ENCODE results near the gene RABGGTA. TPM values are rescaled to one million over a fixed set of nuclear protein-coding genes. Genes with fewer than 3 reads are reported as not detected.

RABGGTA gene
- total RNA-seq, 2 experiments from 2014 or later: 24.3 to 27.3 TPM

- Histone ChIP-seq H3K4me1 (ENCODE audit: insufficient read depth, low read length, poor library complexity, severe bottlenecking) (no peaks in the 10 kb centered on the region), H3K79me2 (ENCODE audit: insufficient read depth, low read depth, low read length) (no peaks in the 10 kb centered on the region), H2AFZ (ENCODE audit: low read length) (no peak overlapping the region), H3K36me3 (ENCODE audit: insufficient read depth, low read length) (no peaks in the 10 kb centered on the region), H3K9me3 (ENCODE audit: low read length) (no peaks in the 10 kb centered on the region), H4K20me1 (ENCODE audit: insufficient read depth, low read length) (no peaks in the 10 kb centered on the region), H3K4me3 (ENCODE audit: low read depth, low read length, poor library complexity, severe bottlenecking) (no peak overlapping the region), H3K27ac (ENCODE audit: low read depth, low read length, poor library complexity, severe bottlenecking) (no peak overlapping the region), H3K9me2 (ENCODE audit: insufficient read depth, low read length) (no peaks in the 10 kb centered on the region), H3K4me2 (ENCODE audit: low read length) (no peak overlapping the region)
- BruUV-seq (replicated peaks): no TSS peak
- ChIA-PET CTCF (ENCODE audit: unreplicated experiment) (no interaction called here), POLR2A (no interaction called here)
- no peak for DNase-seq (ENCODE audit: low spot score)
- no peak for TF ChIP-seq CTCF (conservative IDR thresholded peaks at IDR 0.05; ENCODE audit: low read length)
- no peak for TF ChIP-seq EZH2phosphoT487 (IDR thresholded peaks at IDR 0.05; ENCODE audit: borderline replicate concordance, low read depth, low read length)
- intact Hi-C loops (cut with micrococcal nuclease; ENCODE audit: unreplicated experiment): no loop called here
These were observed 13.3 kb downstream of the RABGGTA start for GRCh38 chr14:24258119-24258518.

GRCh38 chr14:24256960-24257359 lies 14.4 kb downstream of the RABGGTA start:
- no peak overlapping the region for H3K27ac ChIP-seq (ENCODE audit: low read depth, low read length, poor library complexity, severe bottlenecking)
- no peak for DNase-seq (ENCODE audit: low spot score)
- no peaks in the 10 kb centered on the region for H3K9me2 ChIP-seq (ENCODE audit: insufficient read depth, low read length)
- H2AFZ ChIP-seq (ENCODE audit: low read length): no peak overlapping the region
- H3K4me1 ChIP-seq (ENCODE audit: insufficient read depth, low read length, poor library complexity, severe bottlenecking): no peaks in the 10 kb centered on the region
- TF ChIP-seq CTCF (conservative IDR thresholded peaks at IDR 0.05; ENCODE audit: low read length): no peak
- TF ChIP-seq EZH2phosphoT487 (IDR thresholded peaks at IDR 0.05; ENCODE audit: borderline replicate concordance, low read depth, low read length): no peak
- H3K9me3 ChIP-seq (ENCODE audit: low read length): no peaks in the 10 kb centered on the region
- CTCF ChIA-PET (ENCODE audit: unreplicated experiment): no interaction called here
- no peaks in the 10 kb centered on the region for H3K79me2 ChIP-seq (ENCODE audit: insufficient read depth, low read depth, low read length)
- H3K36me3 ChIP-seq (ENCODE audit: insufficient read depth, low read length): no peaks in the 10 kb centered on the region
- POLR2A ChIA-PET: interaction anchor here (1.1 kb wide), 1 partner anchor 13 kb away, joined by 3 read pairs; no protein-coding TSS in a partner anchor
- H3K4me3 ChIP-seq (ENCODE audit: low read depth, low read length, poor library complexity, severe bottlenecking): no peak overlapping the region
- intact Hi-C loops (cut with micrococcal nuclease; ENCODE audit: unreplicated experiment): no loop called here
- BruUV-seq (replicated peaks): no TSS peak
- no peak overlapping the region for H3K4me2 ChIP-seq (ENCODE audit: low read length)
- H4K20me1 ChIP-seq (ENCODE audit: insufficient read depth, low read length): no peaks in the 10 kb centered on the region

- no peak for DNase-seq (ENCODE audit: low spot score)
- ChIA-PET CTCF (ENCODE audit: unreplicated experiment) (no interaction called here), POLR2A (interaction anchor here (1.1 to 1.4 kb wide), 2 partner anchors 14 kb away, joined by 3 read pairs; partner anchors contain the start of gene TINF2)
- no peaks in the 10 kb centered on the region for H3K4me1 ChIP-seq (ENCODE audit: insufficient read depth, low read length, poor library complexity, severe bottlenecking)
- no peaks in the 10 kb centered on the region for H4K20me1 ChIP-seq (ENCODE audit: insufficient read depth, low read length)
- no peaks in the 10 kb centered on the region for H3K9me3 ChIP-seq (ENCODE audit: low read length)
- no TSS peak for BruUV-seq (replicated peaks)
- H3K79me2 ChIP-seq (ENCODE audit: insufficient read depth, low read depth, low read length): no peaks in the 10 kb centered on the region
- no peak for TF ChIP-seq EZH2phosphoT487 (IDR thresholded peaks at IDR 0.05; ENCODE audit: borderline replicate concordance, low read depth, low read length)
- no peak for TF ChIP-seq CTCF (conservative IDR thresholded peaks at IDR 0.05; ENCODE audit: low read length)
- no peaks in the 10 kb centered on the region for H3K9me2 ChIP-seq (ENCODE audit: insufficient read depth, low read length)
- no peaks in the 10 kb centered on the region for H3K36me3 ChIP-seq (ENCODE audit: insufficient read depth, low read length)
- no peak overlapping the region for H3K4me2 ChIP-seq (ENCODE audit: low read length)
- H3K27ac ChIP-seq (ENCODE audit: low read depth, low read length, poor library complexity, severe bottlenecking): no peak overlapping the region
- H2AFZ ChIP-seq (ENCODE audit: low read length): no peak overlapping the region
- H3K4me3 ChIP-seq (ENCODE audit: low read depth, low read length, poor library complexity, severe bottlenecking): no peak overlapping the region
- intact Hi-C loops (cut with micrococcal nuclease; ENCODE audit: unreplicated experiment): no loop called here
These were observed 15.3 kb downstream of the RABGGTA start for GRCh38 chr14:24255931-24256711.

Measured in OCI-LY7 (cell line).